Heart left ventricle (tissue), 13 donors: ENCODE measurements around the gene ZRANB1.

Experiments
- CTCF ChIP-seq, 12 donors: fragments of 200-600 bp; sonication (generic) in 4 of 12; IDR thresholded peaks; one replicate each; pipeline versions ENCODE4 v1.5.0 to v1.8.0; 2018 to 2022; ENCODE audit warnings: antibody characterized with exemption in 12 of 12, mild to moderate bottlenecking in 5 of 12
- POLR2A ChIP-seq, 2 donors: fragments of 450-650 bp; IDR thresholded peaks; one replicate each; pipeline ENCODE4 v1.6.1; 2017; ENCODE audit warnings: antibody characterized with exemption in 2 of 2, mild to moderate bottlenecking in 2 of 2, moderate library complexity in 2 of 2
- donor health status: ischemic (EF 13 %, LVEDD 7.1; RV severe dilation, severe dysfunction).
- donor health status: DM: no; HTN: yes; CAD: no.
- donor health status: DM: no; HTN: no; CAD: no.
- donor health status: ischemic (EF 25% LVEDD 6.9; RV normal size, moderate dysfunction).
- donor health status: ischemic (EF 25% LVEDD 5.7; RV mildly dilated, moderate dysfunction).
- donor health status: ischemic (EF 35%, LVEDD 5.7; RV mildly dilated, moderate dysfunction).
- donor health status: nonischemic (EF 11% LVEDD 7.7; RV severe dilation, severe dysfunction).
- donor health status: DM: yes; HTN: yes; CAD: no.
- donor health status: PGD.
- donor health status: ischemic (EF 29% LVEDD 5.4; RV normal size, mild dysfunction).
- donor health status: nonischemic (EF 23%, LVEDD 6.1; RV moderate dilation, normal function).

- no peak for TF ChIP-seq POLR2A (IDR thresholded peaks at IDR 0.05)
- TF ChIP-seq CTCF (IDR thresholded peaks at IDR 0.05) = peak in 1 of 12 donors; percentile 9
Observed at GRCh38 chr10:124999433-125000365, 57.8 kb downstream of the ZRANB1 start.
